ENCODE measurements around the gene SPATA2.
A peak's percentile ranks its signal among the peaks of the same experiment; 100 is the strongest.
"Not testable (repeated sequence)": the region's sequence is repeated elsewhere in the genome, so short reads cannot be mapped to it uniquely, and the experiment has no call there.

Gene SPATA2, protein sequence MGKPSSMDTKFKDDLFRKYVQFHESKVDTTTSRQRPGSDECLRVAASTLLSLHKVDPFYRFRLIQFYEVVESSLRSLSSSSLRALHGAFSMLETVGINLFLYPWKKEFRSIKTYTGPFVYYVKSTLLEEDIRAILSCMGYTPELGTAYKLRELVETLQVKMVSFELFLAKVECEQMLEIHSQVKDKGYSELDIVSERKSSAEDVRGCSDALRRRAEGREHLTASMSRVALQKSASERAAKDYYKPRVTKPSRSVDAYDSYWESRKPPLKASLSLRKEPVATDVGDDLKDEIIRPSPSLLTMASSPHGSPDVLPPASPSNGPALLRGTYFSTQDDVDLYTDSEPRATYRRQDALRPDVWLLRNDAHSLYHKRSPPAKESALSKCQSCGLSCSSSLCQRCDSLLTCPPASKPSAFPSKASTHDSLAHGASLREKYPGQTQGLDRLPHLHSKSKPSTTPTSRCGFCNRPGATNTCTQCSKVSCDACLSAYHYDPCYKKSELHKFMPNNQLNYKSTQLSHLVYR

DNA sequence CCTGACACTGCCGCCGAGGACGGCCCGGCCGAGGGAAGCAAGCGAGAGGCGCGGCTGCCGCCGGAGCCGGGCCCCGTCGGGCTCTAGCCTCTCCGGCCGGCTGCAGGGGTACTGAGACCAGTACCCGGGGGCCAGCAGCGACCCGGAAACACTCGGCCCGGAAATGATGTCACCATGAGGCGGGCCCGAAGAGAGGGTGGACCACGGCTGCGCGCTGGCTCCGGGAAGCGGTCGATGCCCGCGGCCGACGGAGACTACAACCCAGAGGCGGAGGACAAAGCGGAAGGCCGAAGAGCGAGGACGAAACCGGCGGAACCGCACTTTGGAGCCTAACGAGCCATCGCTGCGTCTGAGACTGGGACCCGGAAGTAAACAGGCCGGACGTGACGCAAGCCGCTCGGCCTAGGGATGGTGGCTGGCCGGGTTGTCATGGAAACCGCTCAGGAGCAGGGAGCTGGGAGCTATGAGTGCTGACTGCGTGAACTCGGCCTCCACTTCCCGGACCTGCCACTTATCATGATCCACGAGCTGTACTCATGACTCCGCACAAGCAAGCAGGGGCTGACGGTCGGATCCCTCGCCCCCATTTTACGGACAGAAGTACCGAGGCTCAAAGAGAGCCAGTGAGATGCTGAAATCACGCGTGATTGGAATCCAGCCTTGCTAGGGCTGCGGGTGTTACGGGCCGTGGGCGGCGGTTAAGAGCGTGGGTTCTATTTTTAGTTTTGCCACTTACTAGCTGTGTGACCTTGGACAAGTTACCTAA, at the start of gene SPATA2:
Gene SPATA2 (minus strand): TSS at position 150 of the 766 bp plus-strand sequence. CDS start 7,039 bp downstream, outside the sequence.
- DNase-seq (ENCODE audit: low read depth in 2 of 2), result peak; percentile 87 to 93

DNA sequence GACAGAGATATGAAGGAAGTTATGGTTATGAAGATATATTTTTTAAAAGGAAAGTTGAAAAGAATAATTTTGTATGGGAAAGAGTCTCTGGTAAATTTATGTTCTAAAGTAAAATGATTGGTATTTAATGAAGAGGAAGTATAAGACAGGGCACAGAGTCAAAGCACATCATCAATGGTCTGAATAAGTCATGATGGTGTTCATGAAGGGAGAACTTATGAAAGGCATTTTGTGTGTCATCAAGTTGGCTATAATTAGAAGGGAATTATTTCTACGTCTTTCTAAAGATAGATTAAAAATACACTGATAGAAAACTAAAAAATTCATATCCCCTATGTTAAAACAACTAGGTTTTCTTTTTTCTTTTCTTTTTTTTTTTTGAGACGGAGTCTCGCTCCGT, 46.1 kb upstream of the SPATA2 start:
- no peak for DNase-seq (ENCODE audit: low read depth in 2 of 2)

DNA sequence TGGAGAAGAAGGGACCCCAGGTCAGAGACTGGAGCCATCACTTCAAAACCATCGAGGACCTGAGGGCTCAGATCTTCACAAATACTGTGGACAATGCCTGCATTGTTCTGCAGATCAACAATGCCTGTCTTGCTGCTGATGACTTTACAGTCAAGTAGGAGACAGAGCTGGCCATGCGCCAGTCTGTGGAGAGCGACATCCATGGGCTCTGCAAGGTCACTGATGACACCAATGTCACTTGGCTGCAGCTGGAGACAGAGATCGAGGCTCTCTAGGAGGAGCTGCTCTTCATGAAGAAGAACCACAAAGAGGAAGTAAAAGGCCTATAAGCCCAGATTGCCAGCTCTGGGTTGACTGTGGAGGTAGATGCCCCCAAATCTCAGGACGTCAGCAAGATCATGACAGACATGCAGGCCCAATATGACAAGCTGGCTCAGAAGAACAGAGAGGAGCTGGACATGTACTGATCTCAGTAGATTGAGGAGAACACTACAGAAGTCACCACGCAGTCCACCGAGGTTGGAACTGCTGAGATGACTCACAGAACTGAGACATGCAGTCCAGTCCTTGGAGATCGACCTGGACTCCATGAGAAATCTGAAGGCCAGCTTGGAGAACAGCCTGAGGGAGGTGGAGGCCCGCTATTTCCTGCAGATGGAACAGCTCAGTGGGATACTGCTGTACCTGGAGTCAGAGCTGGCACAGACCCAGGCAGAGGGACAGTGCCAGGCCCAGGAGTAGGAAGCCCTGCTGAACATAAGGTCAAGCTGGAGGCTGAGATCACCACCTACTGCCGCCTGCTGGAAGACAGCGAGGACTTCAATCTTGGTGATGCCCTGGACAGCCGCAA, 42.0 kb upstream of the SPATA2 start:
- DNase-seq (ENCODE audit: low read depth in 2 of 2), result not testable (repeated sequence)

DNA sequence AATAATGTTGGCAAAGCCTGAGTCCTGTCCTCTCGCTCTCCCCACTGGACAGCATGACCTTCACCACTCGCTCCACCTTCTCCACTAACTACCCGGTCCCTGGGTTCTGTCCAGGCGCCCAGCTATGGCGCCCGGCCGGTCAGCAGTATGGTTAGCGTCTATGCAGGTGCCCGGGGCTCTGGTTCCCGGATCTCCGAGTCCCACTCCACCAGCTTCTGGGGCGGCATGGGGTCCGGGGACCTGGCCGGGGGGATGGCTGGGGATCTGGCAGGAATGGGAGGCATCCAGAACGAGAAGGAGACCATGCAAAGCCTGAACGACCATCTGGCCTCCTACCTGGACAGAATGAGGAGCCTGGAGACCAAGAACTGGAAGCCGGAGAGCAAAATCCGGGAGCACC, 41.4 kb upstream of the SPATA2 start:
- DNase-seq (ENCODE audit: low read depth in 2 of 2), result no peak

DNA sequence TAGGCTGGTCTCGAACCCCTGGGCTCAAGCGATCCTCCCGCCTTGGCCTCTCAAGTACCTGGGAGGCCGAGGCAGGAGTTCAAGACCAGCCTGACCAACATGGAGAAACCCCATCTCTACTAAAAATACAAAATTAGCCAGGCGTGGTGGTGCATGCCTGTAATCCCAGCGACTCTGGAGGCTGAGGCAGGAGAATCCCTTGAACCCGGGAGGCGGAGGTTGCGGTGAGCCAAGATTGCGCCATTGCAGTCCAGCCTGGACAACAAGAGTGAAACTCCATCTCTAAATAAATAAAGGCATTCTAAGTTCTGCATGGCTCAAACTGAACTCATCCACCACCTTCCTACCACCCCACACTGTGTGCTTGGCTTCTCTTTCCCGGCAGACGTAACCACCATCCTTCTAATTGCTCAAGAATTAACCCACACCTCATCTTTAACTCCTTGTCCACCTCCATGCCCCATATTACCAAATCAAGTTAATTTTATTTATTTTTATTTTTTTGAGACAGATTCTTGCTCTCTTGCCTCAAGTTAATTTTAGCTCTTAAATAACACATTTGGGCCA, 40.6 kb upstream of the SPATA2 start:
- not testable (repeated sequence) for DNase-seq (ENCODE audit: low read depth in 2 of 2)

DNA sequence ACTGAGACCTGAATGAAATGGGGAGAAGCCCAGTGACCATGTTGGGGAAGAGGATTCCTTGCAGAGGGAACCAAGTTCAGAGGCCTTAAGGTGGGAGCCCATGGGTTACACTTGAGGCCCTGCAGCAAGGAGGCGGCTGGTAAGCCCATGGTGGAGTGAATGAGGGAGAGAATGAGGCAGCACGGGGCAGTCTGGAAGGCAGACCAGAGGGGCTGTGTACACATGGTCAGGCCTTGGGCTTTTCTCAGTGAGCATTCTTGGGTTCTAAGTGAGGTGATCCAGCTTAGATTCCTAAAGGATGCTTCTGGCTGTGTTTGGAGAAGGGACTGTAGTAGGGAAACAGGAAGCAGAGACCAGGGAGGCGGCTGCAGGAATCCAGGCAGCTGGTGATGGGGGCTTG, 39.8 kb upstream of the SPATA2 start:
- no peak for DNase-seq (ENCODE audit: low read depth in 2 of 2)

DNA sequence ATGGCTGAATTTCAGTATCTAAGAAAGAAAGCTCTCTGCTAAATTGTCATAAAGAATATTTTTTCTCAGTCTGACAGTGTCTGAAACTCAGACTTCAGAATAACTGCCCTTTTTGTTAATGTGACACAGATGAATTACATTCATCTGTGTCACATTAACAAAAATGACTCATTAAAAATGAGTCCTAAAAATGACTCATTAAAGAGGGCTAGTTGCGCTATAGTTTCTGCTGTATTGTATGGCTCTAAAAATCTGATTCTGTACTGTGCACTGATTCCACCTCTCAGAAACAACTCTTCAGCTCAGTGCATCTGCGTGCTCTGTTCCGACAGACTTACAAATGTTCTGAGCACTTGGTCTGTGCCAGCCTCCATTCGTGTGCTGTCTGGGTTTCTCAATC, 35.8 kb upstream of the SPATA2 start:
- DNase-seq (ENCODE audit: low read depth in 2 of 2), result no peak

DNA sequence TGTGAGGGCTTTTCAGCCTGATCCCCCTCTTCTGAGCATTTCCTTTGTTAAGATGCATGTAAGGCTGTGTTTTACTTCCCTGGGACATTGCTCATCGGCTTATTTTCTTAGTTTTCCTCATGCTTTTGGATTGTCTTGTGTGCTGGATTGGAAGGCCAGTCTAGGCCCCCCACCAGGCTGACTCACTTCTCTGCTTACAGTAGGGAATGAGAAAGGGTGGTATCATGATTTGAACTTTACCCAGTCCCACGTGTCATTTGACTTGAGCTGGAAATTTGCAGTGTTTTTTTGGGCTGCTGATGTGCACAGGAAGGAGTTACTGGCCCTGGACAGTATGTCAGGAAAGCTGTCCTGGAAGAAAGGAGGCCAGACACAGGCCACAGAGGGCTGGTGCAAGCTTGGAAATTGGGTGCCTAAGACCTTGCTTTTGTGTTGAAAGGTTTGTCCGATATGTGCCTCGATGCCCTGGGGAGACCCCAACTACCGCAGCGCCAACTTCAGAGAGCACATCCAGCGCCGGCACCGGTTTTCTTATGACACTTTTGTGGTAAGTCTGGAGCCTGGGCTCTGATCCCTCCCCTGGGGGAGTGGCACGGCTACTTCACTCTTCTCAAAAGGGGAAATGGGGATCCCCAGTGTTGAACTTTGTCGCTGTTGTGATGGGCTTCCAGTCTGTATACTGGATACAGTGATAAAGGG, 33.6 kb upstream of the SPATA2 start:
- no peak for DNase-seq (ENCODE audit: low read depth in 2 of 2)

DNA sequence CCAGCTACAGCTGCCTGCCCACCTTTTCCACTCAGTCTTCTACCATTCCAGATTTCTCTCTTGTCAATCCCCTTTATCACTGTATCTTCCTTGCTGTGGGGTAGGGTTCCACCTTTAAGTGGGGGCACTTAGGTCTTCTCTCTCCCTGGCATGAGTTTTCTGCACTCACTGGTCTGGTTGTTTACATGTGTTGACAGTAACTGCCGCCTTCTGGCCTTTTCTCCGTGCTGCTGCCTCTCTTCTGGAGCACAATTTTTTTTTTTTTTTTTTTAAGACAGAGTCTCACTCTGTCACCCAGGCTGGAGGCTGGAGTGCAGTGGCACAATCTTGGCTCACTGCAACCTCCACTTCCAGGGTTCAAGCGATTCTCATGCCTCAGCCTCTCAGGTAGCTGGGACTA, 32.8 kb upstream of the SPATA2 start:
- DNase-seq (ENCODE audit: low read depth in 2 of 2), result no peak

DNA sequence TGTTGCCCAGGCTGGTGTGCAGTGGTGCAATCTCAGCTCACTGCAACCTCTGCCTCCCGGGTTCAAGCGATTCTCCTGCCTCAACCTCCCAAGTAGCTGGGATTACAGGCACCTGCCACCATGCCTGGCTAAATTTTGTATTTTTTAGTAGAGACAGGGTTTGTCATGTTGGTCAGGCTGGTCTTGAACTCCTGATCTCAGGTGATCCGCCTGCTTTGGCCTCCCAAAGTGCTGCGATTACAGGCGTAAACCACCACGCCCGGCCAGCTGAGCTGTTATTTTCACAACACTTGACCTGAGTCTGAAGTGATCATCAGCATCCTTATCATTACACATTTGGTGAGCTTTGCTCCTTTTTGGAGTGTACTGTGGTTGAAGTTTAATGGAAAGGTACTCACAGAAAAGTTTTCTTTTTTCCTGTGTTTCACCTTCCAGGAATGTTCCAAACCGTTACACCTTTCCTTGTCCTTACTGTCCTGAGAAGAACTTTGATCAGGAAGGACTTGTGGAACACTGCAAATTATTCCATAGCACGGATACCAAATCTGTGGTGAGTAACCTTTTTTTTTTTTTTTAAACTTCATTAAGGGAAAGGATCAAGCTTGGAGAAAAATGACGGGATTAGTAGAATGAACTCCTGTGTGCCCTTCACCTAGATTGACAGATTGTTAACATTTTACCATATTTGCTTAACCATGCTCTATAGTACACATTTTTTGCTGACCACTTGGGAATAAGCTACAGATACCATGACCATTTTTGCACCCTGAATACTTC, 30.6 kb upstream of the SPATA2 start:
- DNase-seq (ENCODE audit: low read depth in 2 of 2), result no peak

DNA sequence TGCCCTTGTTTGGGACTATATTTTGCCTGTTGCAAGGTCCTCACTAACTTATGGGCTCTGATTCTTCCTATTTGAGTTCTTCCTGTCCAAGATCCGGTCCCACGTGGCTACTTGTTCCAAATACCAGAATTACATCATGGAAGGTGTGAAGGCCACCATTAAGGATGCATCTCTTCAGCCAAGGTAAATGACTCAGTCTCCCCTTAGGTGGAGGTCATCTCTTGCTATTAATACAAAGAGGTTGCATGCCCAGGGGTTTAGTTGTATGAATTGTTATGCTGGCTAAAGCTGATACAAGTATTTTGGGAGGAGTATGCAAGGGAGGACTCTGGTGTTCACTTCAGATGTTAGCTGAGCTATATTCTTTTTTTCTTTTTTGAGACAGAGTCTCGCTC, 30.0 kb upstream of the SPATA2 start:
- DNase-seq (ENCODE audit: low read depth in 2 of 2), result no peak

DNA sequence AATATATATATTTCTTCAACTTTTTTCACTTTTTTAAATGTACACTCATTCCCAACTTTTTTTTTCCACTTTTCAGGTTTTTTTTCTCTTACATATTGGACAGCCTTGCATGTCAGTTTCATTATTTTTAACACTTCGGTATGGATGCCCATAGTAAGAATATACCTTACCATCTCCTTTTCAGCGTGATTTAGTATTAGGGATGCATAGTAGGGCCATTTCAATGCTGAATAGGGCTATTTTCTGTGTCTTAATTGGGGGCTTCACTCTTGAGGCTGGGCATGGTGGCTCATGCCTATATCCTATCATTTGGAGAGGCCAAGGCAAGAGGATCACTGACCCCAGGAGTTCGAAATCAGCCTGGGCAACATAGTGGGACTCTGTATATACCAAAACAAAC, 27.6 kb upstream of the SPATA2 start:
- no peak for DNase-seq (ENCODE audit: low read depth in 2 of 2)

DNA sequence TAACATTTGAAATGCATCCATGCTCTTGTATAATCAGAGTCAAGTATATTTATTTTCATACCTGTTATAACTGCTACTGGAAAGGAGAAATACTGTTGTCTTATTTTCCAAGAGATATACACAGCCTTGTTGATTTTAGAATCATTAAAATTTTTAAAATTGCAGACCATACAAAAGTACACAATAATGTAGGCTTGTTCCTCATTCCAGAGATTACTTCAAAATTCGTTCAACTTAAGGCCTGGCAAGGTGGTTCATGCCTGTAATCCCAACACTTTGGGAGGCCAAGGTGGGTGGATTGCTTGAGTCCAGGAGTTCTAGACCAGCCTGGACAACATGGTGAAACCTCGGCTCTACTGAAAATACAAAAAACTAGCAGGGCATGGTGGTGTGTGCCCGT, 27.0 kb upstream of the SPATA2 start:
- DNase-seq (ENCODE audit: low read depth in 2 of 2), result no peak

DNA sequence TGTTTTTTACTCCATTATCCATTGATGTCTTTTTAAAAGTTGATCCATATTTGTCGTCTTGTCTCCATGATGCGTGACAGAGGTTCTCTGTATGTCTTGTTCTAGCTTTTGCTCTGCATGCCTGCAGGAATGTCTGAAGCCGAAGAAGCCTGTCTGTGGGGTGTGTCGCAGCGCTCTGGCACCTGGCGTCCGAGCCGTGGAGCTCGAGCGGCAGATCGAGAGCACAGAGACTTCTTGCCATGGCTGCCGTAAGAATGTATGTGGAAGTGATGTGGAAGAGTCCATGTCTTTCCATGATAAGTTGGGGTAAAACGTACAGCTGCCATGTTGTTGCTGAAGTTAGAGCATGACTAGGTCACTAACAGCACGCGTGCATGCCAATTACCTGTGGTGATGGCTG, 26.1 kb upstream of the SPATA2 start:
- DNase-seq (ENCODE audit: low read depth in 2 of 2), result no peak

DNA sequence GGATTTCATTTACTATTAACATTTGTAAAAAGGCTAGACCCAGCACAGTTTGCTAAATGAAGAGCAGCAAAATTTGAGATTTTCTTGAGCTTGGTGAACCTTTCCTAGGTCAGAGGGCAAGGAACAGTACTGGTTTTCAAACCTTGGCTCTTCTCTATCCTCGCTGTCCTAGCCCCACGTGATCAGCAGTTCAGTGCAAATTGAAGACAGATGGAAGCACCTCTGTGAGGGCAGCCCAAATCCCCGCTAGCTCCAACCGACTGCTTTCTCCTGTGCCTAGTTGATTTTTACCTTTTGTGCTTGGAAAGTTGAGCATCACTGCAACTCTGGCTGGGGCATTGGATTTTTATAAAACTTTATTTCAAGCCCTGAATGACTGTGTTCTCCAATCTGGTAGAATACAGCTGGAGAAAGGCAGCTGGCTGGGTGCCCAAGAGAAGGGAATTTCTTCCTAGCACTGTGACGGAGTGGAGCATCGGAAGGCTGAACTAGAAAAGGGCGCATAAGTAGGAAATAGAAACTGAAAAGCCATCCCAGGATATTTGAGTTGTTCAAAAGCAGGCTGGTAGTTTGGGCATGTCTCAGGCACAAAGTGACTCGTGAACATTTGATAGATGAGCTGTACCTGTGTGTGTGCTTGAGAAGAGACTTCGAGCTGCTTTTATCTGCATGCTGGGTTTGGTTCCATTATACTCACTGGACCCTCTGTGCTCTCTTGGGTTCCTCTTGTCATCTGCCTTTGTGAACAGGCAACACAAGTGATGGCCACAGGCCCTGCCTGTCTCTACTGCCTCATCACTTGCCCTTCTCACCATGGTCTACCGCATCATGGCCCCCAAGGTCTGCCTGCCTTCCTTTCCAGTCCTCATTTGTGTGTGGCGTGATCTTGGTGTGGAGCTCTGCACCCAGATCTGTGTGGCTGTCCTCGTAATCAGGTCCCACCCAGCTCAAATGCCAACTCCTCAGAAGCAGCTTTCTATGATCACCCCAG, 23.1 kb upstream of the SPATA2 start:
- no peak for DNase-seq (ENCODE audit: low read depth in 2 of 2)

DNA sequence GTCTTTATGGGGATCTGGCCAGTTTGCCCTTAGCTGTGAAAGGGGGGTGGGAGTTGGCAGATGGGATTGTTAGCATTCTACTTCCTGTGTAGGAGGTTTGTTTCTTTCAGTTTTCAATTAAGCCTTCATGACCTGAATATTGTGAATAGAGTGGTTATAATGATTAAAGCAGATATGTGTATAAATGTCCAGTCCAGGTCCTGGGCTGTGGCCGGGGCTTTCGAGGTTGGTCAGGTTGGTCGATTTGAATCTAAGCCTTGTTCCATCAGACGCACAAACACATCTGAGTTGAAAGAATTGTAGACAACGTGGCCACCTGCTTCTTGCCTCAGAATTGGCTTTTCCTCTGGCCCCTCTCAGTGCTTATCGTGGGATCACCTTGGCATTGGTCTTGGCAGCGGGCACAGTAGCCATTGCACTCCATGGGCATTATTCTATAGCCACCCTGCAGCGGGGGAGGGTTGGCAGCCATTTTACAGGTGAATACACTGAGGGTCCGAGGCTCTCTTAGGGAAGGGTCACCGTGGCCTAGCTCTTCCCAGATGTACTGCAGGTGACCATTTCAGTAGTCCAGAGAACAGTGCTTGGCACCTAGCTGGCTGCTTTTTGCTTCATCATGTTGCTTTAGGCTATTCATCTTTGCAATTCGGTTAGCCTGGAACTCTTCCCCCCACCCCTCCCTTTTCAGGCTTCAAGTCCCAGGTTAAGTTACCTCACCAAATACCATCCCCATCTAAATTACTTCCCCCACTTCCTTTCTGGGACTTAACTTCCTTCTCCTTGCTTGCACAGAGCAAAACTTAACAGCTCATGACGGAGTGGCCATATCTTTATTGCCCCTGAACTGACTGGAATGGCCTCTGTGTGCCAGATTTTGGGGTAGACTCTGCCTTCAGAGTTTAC, 21.9 kb upstream of the SPATA2 start:
- no peak for DNase-seq (ENCODE audit: low read depth in 2 of 2)

DNA sequence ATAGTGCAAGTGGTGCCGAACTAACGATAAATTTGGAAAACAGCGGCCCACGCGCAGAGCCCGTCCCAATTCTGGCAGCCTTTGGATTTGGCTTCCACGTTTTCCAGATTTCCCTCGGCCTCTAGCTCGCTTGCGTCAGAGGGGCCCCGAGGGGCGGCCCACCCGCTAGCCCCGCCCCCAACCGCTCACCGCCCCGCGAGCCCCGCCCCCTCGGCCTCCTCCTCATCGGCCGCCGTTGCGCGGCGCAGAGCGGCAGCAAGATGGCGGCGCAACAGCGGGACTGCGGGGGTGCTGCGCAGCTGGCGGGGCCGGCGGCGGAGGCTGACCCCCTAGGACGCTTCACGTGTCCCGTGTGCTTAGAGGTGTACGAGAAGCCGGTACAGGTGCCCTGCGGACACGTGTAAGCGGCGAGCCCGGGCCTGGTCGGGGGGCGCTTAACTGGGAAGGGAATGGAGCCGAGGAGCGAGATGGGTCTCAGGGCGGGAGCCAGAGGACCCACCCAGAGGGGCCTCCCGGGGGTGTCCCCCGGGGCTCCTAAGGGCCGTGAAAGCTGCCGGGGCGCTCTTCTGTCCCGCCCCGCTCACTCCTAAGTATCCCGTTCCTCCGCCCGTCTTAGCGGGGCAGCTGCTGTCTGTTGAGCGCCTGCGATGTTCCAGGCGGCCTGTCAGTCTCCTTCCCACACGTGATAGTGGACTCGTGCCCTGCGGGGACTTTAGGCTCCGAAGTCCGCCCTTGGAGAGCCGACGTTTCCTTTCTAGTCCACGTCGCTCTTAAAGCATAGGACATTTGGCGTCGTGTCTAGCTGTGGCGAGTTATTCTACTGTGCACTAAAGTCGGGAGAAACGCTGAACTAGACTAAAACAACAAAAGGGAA, 21.1 kb upstream of the SPATA2 start, which contains the start of gene RNF114:
Gene RNF114 (plus strand): TSS at position 245 of the 874 bp plus-strand sequence. CDS start 16 bp downstream, at position 261.
- DNase-seq (ENCODE audit: low read depth in 2 of 2), result peak; percentile 82 to 86
